SK-N-MC (cell line): ENCODE results near the gene ASIC3.

Experiments
- EZH2 ChIP-seq: fragments of 200-600 bp; sonication (generic); IDR thresholded peaks from one replicate; pipeline ENCODE4 v1.6.1; 2017; ENCODE audit warnings: antibody characterized with exemption
- POLR2AphosphoS5 ChIP-seq: IDR thresholded peaks from 2 replicates; pipeline ENCODE4 v1.6.1; 2012; ENCODE audit warnings: mild to moderate bottlenecking, low read depth, low read length, borderline replicate concordance

DNA sequence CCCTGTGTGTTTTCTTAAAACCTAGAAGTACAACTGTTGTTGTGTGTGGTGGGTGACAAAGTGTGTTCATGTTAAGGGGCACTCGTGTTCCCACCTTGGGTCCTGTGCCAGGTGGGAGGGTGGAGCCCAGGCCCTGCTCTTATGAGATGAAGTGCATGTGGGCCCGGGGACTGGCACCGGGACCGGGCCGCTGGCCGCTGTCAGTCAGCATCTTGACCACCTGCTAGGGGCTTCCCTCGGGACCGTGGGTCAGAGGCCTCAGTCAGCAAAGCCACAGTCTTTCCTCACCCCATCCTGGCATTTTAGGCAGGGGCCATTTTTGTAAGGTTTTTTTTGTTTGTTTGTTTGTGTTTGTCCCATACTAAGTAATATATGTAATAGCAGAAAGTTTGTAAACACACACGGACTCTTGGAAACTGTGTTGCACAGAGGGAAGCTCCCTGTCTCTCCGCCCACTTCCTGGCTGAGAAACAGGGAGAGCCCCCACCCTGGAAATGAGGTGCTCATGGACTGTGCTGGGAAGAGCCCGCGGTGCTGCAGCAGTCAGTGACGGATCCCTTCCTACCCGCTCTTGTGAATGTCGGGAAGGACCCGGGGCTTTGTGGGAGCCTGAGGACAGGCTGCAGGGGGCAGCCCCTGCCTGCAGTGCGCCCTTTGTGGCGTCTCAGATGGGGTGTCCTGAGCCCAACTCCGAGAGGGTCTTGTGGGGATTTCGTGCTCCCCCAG is 51.3 kb downstream of the ASIC3 start:
- TF ChIP-seq POLR2AphosphoS5 (no peak), EZH2 (no peak)
